Measurements from ENCODE around the gene ACOXL. TPM values are rescaled to one million over a fixed set of nuclear protein-coding genes. Genes with fewer than 3 reads are reported as not detected.

ACOXL gene
- total RNA-seq, 1 donor from 2014 or later, result not detected

DNA sequence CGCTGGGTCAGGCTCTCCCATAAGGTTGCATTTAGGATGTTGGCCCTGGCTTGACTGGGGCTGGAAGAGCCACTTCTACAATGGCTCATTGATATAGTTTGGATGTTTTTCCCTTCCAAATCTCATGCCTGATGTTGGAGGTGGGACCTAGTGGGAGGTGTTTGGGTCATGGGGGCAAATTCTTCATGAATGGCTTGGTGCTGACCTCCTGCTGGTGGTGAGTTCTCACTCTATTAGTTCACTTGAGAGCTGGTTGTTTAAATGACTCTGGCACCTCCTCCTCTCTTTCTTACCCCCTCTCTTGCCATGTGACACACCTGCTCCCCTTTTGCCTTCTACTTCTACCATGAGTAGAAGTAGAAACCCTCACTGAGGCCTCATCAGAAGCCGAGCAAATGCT, 20.5 kb downstream of the ACOXL start:
- DNase-seq (ENCODE audit: low spot score), result no peak

DNA sequence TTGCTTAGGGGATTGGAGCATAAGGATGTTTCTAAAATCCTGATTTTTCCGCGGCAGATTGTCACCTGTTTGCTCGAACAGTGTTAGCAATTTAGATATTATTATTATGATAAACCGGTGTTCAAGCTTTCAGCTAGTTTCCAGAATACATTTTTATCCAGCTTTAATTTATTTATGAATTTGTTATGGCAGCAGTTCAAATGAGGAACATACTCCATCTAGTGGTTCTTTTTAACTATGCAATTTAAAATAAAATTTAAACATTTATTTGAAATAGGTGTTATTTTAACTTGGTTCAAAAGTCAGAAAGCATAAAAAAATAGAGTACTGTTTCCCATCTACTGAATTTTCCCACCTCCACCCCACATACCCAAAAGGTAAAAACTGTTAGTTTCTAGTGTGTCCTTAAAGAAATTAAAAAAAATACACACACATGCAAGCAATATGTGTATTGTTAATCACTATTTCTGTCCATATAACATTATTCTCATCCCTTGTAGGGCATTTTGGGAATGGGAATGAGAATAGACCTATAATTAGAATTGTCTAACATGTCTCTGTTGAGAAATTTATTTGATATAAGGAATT, 23.2 kb downstream of the ACOXL start:
- no peak for DNase-seq (ENCODE audit: low spot score)

DNA sequence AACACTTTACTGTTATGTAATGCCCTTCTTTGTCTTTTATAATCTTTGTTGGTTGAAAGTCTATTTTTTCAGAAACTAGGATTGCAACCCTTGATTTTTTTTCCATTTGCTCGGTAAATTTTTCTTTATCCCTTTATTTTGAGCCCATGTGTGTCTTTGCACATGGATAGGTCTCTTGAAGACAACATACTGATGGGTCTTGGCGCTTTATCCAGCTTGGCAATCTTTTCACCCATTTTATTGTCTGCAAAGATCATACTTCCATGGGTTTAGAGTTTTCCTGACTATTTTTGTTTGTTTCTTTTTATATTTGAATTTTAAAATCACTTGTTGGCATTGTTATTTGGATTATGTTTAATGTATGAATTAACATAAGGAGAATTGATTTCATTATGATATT, 27.0 kb downstream of the ACOXL start:
- DNase-seq (ENCODE audit: low spot score), result no peak

DNA sequence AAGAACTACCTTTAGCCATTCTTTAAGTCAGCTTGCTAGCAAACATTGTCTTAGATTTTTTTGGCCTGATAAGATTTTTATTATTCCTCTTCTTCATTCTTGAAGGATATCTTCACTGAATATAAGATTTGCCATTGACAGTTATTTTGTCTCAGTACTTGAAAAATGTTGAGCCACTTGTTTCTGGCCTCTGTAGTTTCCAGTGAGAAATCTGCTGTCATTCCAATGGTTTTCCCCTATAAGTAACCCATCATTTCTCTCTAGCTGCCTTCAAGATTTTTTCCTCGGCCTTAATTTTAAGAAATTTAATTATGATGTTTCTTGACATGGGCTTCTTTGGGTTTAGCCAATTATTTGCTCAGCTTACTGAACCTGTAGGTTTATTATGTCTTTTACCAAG, 32.6 kb downstream of the ACOXL start:
- no peak for DNase-seq (ENCODE audit: low spot score)

DNA sequence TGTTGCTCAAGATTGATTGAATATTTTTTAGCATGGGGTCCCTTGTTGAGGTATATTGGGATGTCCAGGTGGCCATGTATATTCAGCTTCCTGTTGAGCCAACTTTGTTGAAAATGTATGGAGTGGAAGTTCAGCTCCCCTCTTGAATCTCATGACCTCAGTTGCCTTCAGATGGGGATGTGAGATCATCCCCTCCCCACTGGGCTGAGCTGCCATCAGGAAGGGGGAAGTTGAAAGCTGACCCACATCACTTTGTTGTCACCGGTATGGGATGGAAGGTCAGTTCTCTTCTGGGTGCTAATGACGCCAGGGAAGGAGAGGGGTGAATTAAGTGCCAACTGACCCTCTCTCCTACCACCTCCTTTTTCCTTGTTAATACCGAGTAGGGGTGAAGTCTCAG, 33.9 kb downstream of the ACOXL start:
- DNase-seq (ENCODE audit: low spot score), result no peak

DNA sequence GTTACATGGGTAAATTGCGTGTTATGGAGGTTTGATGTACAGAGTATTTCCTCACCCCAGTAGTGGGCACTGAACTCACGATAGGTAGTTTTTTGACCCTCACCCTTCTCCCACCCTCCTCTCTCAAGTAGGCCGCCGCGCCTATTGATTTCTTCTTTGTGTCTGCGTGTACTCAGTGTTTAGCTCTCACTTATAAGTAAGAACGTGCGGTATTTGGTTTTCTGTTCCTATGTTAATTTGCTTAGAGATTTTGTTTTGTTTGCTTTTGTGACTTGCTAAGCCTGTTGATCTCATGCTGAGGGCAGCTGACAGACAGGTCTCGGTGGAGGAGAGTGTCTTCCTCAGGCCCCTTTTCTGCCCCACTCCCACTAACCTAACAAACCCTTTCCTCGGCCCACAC, 36.2 kb downstream of the ACOXL start:
- DNase-seq (ENCODE audit: low spot score), result no peak

DNA sequence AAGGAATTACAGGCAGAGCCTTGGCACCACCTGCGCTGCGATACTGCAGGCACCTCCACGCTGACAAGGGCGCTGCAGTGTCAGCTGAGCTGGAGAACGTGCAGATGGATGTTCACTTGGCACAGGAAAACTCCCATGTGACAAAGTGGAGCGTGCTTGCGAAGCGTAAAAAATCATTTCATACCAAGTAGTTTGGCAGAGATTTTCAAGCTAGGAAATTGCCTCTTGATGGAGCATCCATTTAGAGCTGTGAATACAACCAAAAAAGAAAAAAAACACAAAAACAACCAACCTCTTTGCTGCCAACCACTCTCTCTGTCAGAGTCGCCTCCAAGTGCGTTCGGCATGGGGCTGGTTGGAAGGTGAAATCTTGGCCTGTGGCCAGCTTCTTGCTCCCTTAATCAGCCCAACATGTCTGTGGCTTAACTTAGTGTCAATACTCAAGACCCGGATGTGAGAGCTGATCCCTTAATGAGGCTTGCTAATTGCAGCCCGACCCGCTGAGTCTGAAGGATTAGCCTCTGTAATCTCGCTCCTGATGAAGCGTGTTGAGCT, 38.1 kb downstream of the ACOXL start:
- DNase-seq (ENCODE audit: low spot score), result peak; percentile 41

DNA sequence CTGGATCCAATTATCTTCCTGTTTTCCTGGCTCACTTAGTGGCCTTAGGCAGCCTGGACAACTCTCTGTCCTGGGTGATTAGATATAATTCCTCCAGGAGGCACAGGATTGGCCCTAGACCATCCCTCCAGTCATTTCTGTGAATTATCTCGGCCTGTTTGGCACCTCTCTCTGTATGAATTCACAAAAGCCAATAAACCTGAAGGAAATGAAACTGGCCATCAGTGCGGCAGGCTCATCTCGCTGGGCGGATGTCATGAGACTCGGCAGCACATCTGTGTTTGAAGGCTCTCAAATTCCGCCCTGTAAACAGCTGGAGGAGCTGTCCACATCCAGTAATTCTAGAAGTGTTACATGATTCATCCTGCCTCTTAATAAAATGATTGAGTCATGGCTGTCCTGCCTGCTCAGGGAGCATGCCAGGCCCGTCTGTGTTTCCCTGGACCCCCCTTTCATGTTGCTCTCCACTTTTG, 38.6 kb downstream of the ACOXL start:
- DNase-seq (ENCODE audit: low spot score), result peak; percentile 67

DNA sequence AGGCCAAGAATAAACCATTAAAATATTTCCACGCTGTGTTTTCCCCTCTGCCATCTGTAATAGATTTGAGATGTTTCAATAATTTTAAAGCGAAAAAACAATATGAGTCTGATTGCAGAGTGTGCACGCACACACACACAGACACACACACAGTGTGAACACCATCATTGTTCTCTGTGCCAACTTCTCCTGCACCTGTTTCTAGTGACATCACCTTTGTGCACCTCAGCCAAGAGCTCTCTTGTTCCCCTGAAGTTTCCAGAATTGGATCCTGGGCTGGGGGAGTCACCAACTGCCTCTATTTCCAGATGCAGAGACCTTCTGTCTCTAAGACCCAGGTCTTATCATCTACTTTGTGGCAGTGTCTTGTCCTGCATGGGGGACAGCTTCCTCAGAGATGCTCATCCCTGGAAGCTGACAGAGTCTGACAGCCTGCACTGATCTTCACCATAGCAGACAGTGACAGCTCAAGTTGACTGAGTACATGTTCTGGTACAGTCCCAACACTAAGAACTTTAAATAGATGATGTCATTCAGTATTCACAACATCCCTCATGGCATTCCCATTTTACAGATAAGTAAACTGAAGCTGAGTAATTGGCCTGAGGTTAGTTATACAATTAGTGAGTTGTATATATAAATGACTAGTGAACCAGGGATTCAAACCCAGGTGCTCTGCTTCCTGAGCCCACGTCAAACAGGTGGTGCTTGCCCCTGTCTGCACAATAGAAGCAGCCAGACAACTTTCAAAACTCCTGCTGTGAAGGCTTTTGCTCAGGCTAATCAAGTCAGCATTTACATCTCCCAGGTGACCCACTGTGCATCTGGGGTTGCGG, 39.4 kb downstream of the ACOXL start:
- no peak for DNase-seq (ENCODE audit: low spot score)

DNA sequence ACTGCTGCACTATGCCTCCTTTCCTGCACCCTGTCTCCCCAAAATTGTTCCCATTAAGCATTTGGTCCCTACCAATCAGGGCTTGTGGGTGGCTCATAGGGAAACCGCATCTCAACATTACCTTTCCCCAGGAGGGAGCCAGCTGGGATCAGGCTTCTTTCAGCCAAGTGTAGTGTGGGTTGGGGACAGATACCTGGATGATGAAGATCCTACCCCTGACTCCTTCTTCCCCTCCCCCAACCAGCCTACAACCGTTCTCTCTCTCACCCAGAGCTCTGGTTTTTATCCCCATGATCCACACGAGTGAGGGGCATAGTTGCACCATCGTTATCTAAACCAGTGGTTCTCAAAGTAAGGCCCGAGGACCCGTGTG, 40.0 kb downstream of the ACOXL start:
- DNase-seq (ENCODE audit: low spot score), result no peak

DNA sequence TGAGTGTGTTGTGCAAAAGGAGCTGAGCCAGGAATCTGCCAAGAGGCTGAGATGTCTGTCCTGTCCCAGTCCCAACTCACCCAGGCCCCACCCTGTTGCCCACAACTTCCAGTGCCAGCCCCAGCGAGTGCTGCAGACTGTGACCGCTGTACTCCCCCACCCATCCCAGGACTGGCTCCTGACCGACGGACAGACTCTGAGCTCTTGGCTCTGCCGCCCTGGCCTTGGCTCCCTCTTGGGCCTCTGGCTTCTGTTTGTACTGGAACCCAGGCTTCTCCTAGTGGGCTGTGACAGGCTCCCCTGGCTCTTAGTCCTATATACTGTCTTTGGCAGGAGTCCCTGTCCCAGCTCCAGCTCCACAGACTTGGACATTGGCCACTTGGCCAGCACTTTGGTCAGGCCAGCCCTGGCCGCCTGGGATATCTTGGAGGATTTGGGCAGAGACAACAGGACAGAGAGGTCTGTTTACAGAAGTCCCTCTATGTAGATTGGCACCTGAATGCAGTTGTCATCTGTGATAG, 41.1 kb downstream of the ACOXL start:
- no peak for DNase-seq (ENCODE audit: low spot score)

DNA sequence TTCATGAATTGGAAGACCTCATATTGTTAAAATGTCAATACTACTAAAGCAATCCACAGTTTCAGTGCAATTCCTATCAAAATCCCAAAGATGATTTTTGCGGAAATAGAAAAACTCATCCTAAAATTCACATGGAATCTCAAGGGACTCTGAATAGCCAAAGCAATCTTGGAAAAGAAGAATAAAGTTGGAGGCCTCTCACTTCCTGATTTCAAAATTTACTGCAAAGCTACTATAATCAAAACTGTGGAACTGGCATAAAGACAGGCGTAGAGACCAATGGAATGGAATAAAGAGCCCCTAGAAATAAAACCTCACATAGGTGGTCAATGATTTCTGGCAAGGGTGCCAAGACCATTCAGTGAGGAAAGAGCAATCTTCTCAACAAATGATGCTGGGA, 42.3 kb downstream of the ACOXL start:
- no peak for DNase-seq (ENCODE audit: low spot score)

DNA sequence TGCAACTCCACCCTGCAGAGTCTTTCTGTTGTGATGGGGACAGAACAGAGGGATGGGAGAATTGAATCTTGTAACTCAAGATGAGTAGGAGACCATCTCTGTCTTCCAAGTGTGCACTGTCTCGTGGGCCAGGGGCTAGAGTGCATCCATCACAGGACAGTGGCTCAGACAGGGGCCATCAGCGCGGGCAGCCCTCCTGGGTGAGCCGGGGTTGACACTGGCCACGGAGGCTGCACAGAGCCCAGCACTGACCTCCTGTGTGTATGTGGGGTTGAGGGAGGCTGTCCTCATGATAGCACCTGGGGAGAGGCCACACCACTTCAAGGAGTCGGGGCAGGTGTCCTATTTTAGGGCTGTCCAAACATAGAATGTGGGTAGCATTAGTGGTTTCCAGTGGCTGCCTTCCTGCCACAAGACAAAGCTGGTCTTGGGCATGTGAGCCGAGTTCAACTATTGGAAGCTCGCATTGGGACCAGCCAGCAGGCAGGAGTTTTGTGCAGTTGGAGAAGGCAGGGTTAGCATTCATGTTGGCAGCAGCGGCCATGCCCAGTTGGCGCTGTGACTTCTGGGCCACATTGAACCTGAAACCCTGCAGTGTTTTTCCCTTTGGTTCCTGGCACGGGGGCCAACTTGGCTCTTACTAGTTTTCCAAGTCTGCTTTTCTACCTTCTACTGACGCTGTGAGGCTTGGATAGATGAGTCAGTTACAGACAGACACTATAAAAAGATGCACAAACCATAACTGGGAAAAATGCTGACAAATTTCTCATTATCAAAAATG, 45.3 kb downstream of the ACOXL start:
- no peak for DNase-seq (ENCODE audit: low spot score)

DNA sequence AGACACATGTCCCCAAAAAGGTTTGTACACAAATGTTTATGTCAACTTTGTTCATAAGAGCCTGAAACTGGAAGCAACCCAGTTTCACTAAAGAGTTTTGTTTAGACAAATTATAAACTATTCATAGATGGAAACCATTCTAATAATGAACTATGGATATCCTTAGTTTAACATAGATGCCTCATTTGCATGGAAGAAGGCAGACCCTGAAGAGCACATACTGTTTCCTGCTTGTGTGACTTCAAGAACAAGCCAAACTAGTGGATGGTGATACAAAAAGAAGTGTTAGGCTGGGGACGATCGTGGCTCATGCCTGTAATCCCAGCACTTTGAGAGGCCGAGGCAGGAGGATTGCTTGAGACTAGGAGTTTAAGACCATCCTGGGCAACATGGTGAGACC, 48.1 kb downstream of the ACOXL start:
- no peak for DNase-seq (ENCODE audit: low spot score)

DNA sequence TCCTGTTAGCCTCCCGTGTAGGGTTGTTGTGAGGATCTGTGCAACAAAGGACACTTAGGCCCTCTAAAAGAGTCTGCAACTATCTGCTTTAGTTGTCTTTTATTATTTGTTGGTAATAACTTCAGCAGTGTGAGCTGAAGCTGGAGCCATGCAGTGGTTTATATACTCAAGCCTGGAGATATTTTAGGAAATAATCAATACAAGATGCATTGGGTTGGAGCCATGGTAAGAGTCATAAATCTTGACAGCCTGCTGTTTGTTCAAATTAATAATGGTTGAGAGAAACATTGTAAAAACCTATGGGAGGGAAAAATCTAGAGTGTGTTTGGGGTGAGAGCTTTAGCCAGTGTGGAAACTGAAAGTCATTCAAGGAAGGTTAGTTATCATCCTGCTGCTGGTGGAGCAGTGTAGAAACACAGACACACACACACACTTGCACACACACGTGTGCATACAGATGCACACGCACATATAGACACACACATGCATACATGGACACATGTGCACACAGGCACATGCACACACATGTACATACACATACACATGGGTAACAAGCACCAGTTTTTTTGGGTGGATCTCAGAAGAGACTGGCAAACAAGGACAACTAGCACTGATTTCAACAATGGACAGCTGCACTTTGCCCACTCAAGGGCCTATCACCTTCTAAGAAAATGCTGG, 51.0 kb downstream of the ACOXL start:
- no peak for DNase-seq (ENCODE audit: low spot score)

DNA sequence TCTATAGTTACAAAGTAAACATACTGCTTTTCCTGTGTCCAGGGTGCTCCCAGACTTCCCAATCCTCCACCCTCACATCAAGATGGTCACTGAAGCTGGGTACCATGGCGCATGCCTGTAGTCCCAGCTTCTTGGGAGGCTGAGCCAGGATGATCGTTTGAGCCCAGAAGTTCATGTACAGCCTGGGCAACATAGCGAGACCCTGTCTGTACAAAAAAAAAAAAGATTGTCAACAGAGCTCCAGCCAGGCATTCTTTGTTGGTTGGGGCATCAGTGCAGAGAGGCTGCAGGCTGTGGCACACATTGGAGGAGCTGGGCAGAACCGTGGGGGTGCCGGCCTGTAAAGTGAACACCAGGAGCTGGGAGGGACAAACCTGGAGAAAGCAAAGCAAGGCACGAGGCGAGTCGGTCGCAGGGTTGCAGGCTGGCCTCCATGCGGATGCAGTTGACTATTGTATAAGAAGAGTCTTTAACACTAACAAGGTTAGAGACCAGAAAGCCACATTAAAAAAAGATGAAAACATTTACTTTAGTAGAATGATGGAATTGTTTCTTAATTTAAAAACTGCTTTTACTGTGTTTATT, 51.8 kb downstream of the ACOXL start:
- DNase-seq (ENCODE audit: low spot score), result peak; percentile 81

DNA sequence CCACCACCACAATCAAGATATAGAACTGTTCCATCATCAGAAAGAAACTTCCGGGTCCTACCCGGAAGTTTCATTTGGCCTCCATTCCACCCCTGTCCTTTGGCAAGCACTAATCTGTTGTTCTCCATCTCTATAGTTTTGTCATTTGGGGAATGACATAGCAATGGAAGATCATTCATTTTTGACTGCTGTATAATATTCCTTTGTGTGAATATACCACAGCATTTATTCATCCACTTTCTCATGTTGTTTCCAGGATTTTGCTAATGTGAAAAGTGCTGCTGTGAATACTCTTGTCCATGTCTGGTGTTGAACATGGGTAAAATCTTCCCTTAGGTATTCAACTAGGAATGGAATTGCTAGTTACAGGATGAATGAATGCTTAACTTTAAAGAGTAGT, 53.1 kb downstream of the ACOXL start:
- no peak for DNase-seq (ENCODE audit: low spot score)

DNA sequence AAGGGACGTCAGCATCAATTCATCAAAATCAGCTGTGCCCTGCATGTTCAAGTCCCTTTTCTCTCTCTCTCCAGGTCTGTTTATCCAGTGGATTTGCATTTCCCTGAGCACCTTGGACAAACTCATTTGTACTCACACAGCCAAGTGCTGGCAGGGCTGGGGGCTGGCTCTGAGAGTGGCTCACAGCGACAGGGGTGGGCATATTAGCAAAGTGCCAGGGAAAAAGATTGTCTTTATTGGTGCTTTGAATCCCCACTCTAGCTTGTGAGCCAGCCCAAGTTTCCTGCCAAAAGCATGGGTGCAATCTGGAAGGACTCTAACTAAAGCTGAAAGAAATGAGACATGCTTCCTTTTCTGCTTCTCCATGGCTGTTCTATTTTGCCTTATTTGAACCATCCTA, 56.6 kb downstream of the ACOXL start:
- peak; percentile 65 for DNase-seq (ENCODE audit: low spot score)

DNA sequence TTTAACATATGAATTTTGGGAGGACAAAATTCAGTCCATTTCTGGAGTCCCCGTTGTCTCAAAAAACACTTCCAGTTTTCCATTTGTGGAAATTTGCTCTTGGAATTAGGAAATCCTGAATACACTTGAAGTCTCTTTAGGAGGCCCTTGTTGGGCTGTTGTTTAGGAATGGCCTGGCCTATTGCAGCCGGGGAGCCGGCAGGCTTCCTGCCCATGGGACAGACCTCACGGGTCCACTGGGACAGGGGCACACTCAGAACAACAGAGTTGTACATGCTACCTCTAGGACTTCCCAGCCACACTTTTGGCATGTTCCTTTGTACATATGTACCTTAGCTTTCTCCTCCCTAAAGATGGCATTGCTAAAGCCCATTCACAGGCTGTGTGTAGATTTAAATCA, 57.3 kb downstream of the ACOXL start:
- peak; percentile 51 for DNase-seq (ENCODE audit: low spot score)

DNA sequence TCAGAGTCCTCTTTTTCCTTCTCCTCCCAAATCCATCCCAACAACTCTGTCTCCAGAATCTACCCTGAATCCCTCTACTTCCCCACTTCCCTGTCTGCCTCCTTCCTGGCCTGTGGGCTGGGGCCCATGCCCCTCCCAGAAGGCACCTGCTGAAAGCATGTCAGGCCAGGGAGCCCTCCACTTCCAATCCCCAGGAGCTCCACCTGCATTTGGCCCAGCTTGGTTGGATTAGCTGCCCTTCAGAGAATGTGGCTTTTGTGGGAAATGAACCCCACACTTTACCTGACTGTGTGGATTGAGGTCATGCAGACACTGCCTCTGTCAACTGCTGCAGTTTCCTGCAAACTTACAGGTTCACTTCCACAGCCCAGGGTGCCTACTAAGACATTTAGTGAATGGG, 58.5 kb downstream of the ACOXL start:
- DNase-seq (ENCODE audit: low spot score), result peak; percentile 53

DNA sequence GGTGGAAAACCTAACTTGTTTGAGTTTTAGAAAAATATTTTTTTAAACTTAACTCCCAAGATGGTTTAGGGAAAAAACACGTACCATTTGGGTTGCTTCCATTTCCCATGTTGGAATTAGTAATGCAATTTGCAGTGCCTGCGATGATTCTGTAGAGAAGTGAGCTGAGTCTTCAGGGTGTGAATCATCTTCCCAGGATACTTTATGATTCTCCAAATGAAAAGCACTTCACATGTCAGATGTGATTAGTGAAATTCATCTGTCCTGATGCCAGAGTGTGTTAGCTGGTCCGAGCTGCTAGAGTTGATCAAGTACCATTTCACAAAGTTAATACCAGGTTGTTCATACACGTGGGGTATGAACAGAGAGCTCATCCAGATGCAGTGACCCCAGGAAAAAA, 59.1 kb downstream of the ACOXL start:
- no peak for DNase-seq (ENCODE audit: low spot score)

Data from mesenteric fat pad (tissue), 1 donor.